NCI-H2081 (cell line): ENCODE data around the gene GALNT18.
A peak's percentile ranks its signal among the peaks of the same experiment; 100 is the strongest.
"Not testable (repeated sequence)": the region's sequence is repeated elsewhere in the genome, so short reads cannot be mapped to it uniquely, and the experiment has no call there.

Source experiments
- DNase-seq, 2 experiments: peaks; one replicate each; lab custom pipeline; 2025; lab: John Stamatoyannopoulos, UW

GALNT18 gene

GRCh38 chr11:11458485-11458884 is 163.3 kb downstream of the GALNT18 start:
- DNase-seq = no peak

GRCh38 chr11:11458001-11458400 is 163.8 kb downstream of the GALNT18 start:
- DNase-seq = no peak

GRCh38 chr11:11456866-11457265 is 164.9 kb downstream of the GALNT18 start:
- no peak for DNase-seq

- DNase-seq = peak in 1 of 2 experiments; percentile 26
Measured at GRCh38 chr11:11454671-11455223, 167.1 kb downstream of the GALNT18 start.

- no peak for DNase-seq
Measured at GRCh38 chr11:11451501-11452005, 170.3 kb downstream of the GALNT18 start.

- no peak for DNase-seq
Measured at GRCh38 chr11:11450744-11451362, 171.0 kb downstream of the GALNT18 start.

- no peak for DNase-seq
Measured at GRCh38 chr11:11449327-11449726, 172.5 kb downstream of the GALNT18 start.

- DNase-seq = no peak
Measured at GRCh38 chr11:11448626-11449025, 173.2 kb downstream of the GALNT18 start.

GRCh38 chr11:11447601-11448000 is 174.2 kb downstream of the GALNT18 start:
- DNase-seq = not testable (repeated sequence)

- no peak for DNase-seq
Measured at GRCh38 chr11:11446967-11447366, 174.8 kb downstream of the GALNT18 start.

- DNase-seq = no peak
Measured at GRCh38 chr11:11446564-11446963, 175.2 kb downstream of the GALNT18 start.

- no peak for DNase-seq
Measured at GRCh38 chr11:11445441-11446185, 176.2 kb downstream of the GALNT18 start.

- DNase-seq = no peak
Measured at GRCh38 chr11:11444804-11445131, 177.0 kb downstream of the GALNT18 start.

GRCh38 chr11:11444027-11444803 is 177.6 kb downstream of the GALNT18 start:
- DNase-seq = no peak

- DNase-seq = no peak
Measured at GRCh38 chr11:11442791-11443190, 179.0 kb downstream of the GALNT18 start.

- no peak for DNase-seq
Measured at GRCh38 chr11:11441516-11441915, 180.3 kb downstream of the GALNT18 start.

GRCh38 chr11:11441091-11441490 is 180.7 kb downstream of the GALNT18 start:
- DNase-seq = no peak

- no peak for DNase-seq
Measured at GRCh38 chr11:11440144-11440543, 181.7 kb downstream of the GALNT18 start.

- no peak for DNase-seq
Measured at GRCh38 chr11:11439591-11439990, 182.2 kb downstream of the GALNT18 start.

GRCh38 chr11:11436715-11437313 is 185.0 kb downstream of the GALNT18 start:
- no peak for DNase-seq

- DNase-seq = no peak
Measured at GRCh38 chr11:11435635-11436034, 186.2 kb downstream of the GALNT18 start.

GRCh38 chr11:11433960-11434359 is 187.8 kb downstream of the GALNT18 start:
- DNase-seq = no peak
